Neural progenitor cell (in vitro differentiated cells): ENCODE measurements around the gene GRIK2. TPM values are rescaled to one million over a fixed set of nuclear protein-coding genes. Genes with fewer than 3 reads are reported as not detected.

ENCODE experiments used
- DNase-seq: peaks from one replicate; pipeline ENCODE4 v3.0.0-alpha.2; 2016; ENCODE audit warnings: low spot score
- H2AFZ ChIP-seq: fragments of 200-600 bp; sonication (generic); replicated peaks from 2 replicates; pipeline ENCODE4 v1.6.1; 2016; ENCODE audit warnings: antibody characterized with exemption
- H3F3A ChIP-seq: fragments of 200-600 bp; sonication (generic); 2 replicates; pipeline ENCODE4 v1.6.1; 2016; ENCODE audit warnings: antibody characterized with exemption, low read depth
- H3K27ac ChIP-seq: fragments of 200-600 bp; sonication (generic); 2 replicates; pipeline ENCODE4 v1.5.1; 2016; ENCODE audit warnings: mild to moderate bottlenecking
- H3K27me3 ChIP-seq: fragments of 200-600 bp; sonication (generic); 2 replicates; pipeline ENCODE4 v1.6.1; 2016; ENCODE audit warnings: mild to moderate bottlenecking, moderate library complexity
- H3K36me3 ChIP-seq: fragments of 200-600 bp; sonication (generic); 2 replicates; pipeline ENCODE4 v1.5.1; 2016
- H3K4me1 ChIP-seq: fragments of 200-600 bp; sonication (generic); 2 replicates; pipeline ENCODE4 v1.6.1; 2016; ENCODE audit warnings: mixed run types
- H3K4me2 ChIP-seq: fragments of 200-600 bp; sonication (generic); 2 replicates; pipeline ENCODE4 v1.6.1; 2016
- H3K4me3 ChIP-seq: fragments of 200-600 bp; sonication (generic); 2 replicates; pipeline ENCODE4 v1.5.1; 2016
- H3K79me2 ChIP-seq: fragments of 200-600 bp; sonication (generic); 2 replicates; pipeline ENCODE4 v1.6.1; 2016; ENCODE audit warnings: low read depth
- H3K9ac ChIP-seq: fragments of 200-600 bp; sonication (generic); 2 replicates; pipeline ENCODE4 v1.6.1; 2016
- H3K9me3 ChIP-seq: fragments of 200-600 bp; sonication (generic); 2 replicates; pipeline ENCODE4 v1.5.1; 2016; ENCODE audit warnings: low read depth
- H4K20me1 ChIP-seq: fragments of 200-600 bp; sonication (generic); 2 replicates; pipeline ENCODE4 v1.6.1; 2016; ENCODE audit warnings: low read depth
- H3K27ac Mint-ChIP-seq: 3 replicates; pipeline ENCODE4 v1.8.0; 2021; ENCODE audit warnings: mixed read lengths
- H3K27me3 Mint-ChIP-seq: 2 replicates; pipeline ENCODE4 v1.8.0; 2022; ENCODE audit warnings: low read depth, mild to moderate bottlenecking, inconsistent platforms, moderate library complexity, mixed read lengths; ENCODE audit not compliant: insufficient read depth
- H3K36me3 Mint-ChIP-seq: 3 replicates; pipeline ENCODE4 v1.8.0; 2021; ENCODE audit warnings: mixed read lengths
- H3K4me1 Mint-ChIP-seq: 3 replicates; pipeline ENCODE4 v1.8.0; 2021; ENCODE audit warnings: mixed read lengths
- H3K4me3 Mint-ChIP-seq: 3 replicates; pipeline ENCODE4 v1.8.0; 2021; ENCODE audit warnings: mild to moderate bottlenecking, moderate library complexity, mixed read lengths
- H3K9me3 Mint-ChIP-seq: 3 replicates; pipeline ENCODE4 v1.8.0; 2020; ENCODE audit warnings: mixed read lengths
- EZH2 ChIP-seq: fragments of 200-600 bp; sonication (generic); IDR thresholded peaks from 2 replicates; pipeline ENCODE4 v1.6.1; 2017; ENCODE audit warnings: antibody characterized with exemption, mild to moderate bottlenecking, moderate library complexity
- EZH2phosphoT487 ChIP-seq: fragments of 200-600 bp; sonication (generic); IDR thresholded peaks from 2 replicates; pipeline ENCODE4 v1.6.1; 2017; ENCODE audit warnings: antibody characterized with exemption
- total RNA-seq: library from RNA; depleted of rRNA; stranded (reverse); fragments of >200 nt; gene quantifications from 2 replicates; pipeline ENCODE4 v1.2.3, GENCODE V29; 2015; ENCODE audit warnings: low replicate concordance
- TF ChIP-seq, protein P1 (sequence below): fragments of 200-600 bp; sonication (generic); IDR thresholded peaks from 2 replicates; pipeline ENCODE4 v1.5.1; 2017; ENCODE audit warnings: antibody characterized with exemption, mild to moderate bottlenecking

The GRIK2 gene
- total RNA-seq, 1 donor from 2014 or later = 0.88 TPM

DNA sequence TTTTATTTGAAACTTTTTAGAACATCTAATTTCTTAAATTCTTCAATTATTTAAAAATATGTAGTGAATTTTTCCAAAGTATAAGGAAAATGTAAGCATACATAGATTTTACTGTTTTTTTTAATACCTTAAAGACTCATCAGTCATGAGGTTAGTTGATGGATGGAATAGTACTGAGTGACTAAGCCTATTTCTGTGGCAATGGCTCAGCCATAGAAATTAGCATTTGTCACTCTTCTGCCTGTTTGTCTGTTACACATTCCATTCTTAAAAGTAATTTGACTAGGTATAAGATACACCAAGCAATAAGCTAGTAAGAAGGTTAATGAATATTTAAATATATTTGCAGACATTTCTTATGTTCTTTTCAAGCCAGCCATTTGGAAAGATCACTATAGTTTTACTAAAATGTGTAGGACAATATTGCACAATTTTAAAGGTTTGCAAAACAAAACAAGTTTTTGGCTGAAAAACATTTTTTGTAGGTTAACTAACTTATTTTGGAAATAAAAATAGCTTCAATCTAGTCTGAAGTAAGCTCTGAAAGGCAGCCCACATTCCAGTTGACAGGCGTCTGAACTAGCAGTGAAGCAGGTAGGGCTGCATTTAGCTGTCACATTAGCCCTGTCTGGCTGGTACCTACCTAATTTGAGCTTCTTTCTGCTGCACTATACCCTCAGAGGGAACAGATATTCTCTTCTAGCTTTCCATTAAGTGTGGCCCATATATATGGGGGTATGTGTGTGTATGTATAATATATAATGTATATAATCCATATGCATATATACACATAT, 385.7 kb downstream of the GRIK2 start:
- no peak overlapping the region for H3K4me3 ChIP-seq
- no peak overlapping the region for H2AFZ ChIP-seq
- H3K27ac ChIP-seq = no peak overlapping the region
- DNase-seq = no peak
- no peak overlapping the region for H3K9ac ChIP-seq
- Mint-ChIP-seq H3K27me3 (no peaks in the 10 kb centered on the region), H3K9me3 (peaks cover 3% of the 10 kb centered on the region), H3K36me3 (no peaks in the 10 kb centered on the region), H3K4me1 (peaks cover 8% of the 10 kb centered on the region), H3K27ac (no peak overlapping the region), H3K4me3 (no peak overlapping the region)
- no peaks in the 10 kb centered on the region for H3K9me3 ChIP-seq
- H3F3A ChIP-seq = peaks cover 6% of the 10 kb centered on the region
- H3K27me3 ChIP-seq = no peaks in the 10 kb centered on the region
- H3K79me2 ChIP-seq = no peaks in the 10 kb centered on the region
- peaks cover 20% of the 10 kb centered on the region for H3K4me1 ChIP-seq
- no peaks in the 10 kb centered on the region for H4K20me1 ChIP-seq
- TF ChIP-seq, protein P1, sequence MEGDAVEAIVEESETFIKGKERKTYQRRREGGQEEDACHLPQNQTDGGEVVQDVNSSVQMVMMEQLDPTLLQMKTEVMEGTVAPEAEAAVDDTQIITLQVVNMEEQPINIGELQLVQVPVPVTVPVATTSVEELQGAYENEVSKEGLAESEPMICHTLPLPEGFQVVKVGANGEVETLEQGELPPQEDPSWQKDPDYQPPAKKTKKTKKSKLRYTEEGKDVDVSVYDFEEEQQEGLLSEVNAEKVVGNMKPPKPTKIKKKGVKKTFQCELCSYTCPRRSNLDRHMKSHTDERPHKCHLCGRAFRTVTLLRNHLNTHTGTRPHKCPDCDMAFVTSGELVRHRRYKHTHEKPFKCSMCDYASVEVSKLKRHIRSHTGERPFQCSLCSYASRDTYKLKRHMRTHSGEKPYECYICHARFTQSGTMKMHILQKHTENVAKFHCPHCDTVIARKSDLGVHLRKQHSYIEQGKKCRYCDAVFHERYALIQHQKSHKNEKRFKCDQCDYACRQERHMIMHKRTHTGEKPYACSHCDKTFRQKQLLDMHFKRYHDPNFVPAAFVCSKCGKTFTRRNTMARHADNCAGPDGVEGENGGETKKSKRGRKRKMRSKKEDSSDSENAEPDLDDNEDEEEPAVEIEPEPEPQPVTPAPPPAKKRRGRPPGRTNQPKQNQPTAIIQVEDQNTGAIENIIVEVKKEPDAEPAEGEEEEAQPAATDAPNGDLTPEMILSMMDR = no peak
- TF ChIP-seq EZH2 (no peak), EZH2phosphoT487 (no peak)
- H3K36me3 ChIP-seq = no peaks in the 10 kb centered on the region
- H3K4me2 ChIP-seq = no peak overlapping the region

DNA sequence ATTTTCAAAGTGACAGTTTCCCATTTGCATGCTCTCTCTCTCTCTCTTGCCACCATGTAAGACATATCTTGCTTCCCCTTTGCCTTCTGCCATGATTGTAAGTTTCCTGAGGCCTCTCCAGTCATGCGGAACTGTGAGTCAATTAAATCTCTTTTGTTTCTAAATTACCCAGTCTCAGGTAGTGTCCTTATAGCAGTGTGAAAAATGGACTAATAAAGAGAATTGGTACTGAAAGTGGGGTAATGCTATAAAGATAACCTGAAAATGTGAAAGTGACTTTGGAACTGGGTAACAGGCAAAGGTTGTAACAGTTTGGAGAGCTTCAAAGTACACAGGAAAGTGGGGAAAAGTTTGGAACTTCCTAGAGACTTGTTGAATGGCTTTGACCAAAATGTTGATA, 389.8 kb downstream of the GRIK2 start:
- H3K36me3 Mint-ChIP-seq = no peaks in the 10 kb centered on the region
- Histone ChIP-seq H3K4me2 (no peak overlapping the region), H3K4me3 (no peak overlapping the region), H3K9me3 (no peaks in the 10 kb centered on the region), H3K4me1 (no peaks in the 10 kb centered on the region), H3K27ac (no peak overlapping the region), H3K27me3 (no peaks in the 10 kb centered on the region), H3K36me3 (no peaks in the 10 kb centered on the region), H3F3A (no peaks in the 10 kb centered on the region), H3K9ac (no peak overlapping the region), H4K20me1 (no peaks in the 10 kb centered on the region), H2AFZ (no peak overlapping the region), H3K79me2 (no peaks in the 10 kb centered on the region)
- TF ChIP-seq, protein P1 = no peak
- TF ChIP-seq EZH2 (no peak), EZH2phosphoT487 (no peak)
- no peaks in the 10 kb centered on the region for H3K27me3 Mint-ChIP-seq
- peaks cover 8% of the 10 kb centered on the region for H3K9me3 Mint-ChIP-seq
- H3K4me3 Mint-ChIP-seq = no peak overlapping the region
- no peaks in the 10 kb centered on the region for H3K4me1 Mint-ChIP-seq
- no peak overlapping the region for H3K27ac Mint-ChIP-seq
- no peak for DNase-seq

DNA sequence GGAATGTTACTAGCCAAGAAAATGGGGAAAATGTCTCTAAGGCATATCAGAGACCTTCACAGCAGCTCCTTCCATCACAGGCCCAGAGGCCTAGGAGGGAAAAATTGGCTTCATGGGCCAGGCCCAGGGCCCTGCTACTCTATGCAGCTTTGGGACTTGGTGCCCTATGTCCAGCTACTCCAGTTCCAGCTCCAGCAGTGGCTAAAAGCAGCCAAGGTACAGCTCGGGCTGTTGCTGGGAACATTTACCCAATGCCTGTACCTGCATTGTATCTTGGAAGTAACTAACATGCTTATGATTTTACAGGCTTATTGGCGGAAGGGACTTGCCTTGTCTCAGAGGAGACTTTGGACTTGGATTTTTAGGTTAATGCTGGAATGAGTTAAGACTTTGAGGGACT, 390.6 kb downstream of the GRIK2 start:
- Mint-ChIP-seq H3K27ac (no peak overlapping the region), H3K4me3 (no peak overlapping the region), H3K27me3 (no peaks in the 10 kb centered on the region), H3K4me1 (no peaks in the 10 kb centered on the region), H3K9me3 (peaks cover 8% of the 10 kb centered on the region), H3K36me3 (no peaks in the 10 kb centered on the region)
- H2AFZ ChIP-seq = no peak overlapping the region
- no peak for DNase-seq
- H3K9me3 ChIP-seq = no peaks in the 10 kb centered on the region
- no peaks in the 10 kb centered on the region for H3K4me1 ChIP-seq
- no peaks in the 10 kb centered on the region for H3F3A ChIP-seq
- no peak overlapping the region for H3K9ac ChIP-seq
- no peaks in the 10 kb centered on the region for H3K27me3 ChIP-seq
- H3K4me3 ChIP-seq = no peak overlapping the region
- TF ChIP-seq EZH2phosphoT487 = no peak
- TF ChIP-seq EZH2 = no peak
- H3K36me3 ChIP-seq = no peaks in the 10 kb centered on the region
- no peak overlapping the region for H3K4me2 ChIP-seq
- no peak overlapping the region for H3K27ac ChIP-seq
- no peaks in the 10 kb centered on the region for H3K79me2 ChIP-seq
- H4K20me1 ChIP-seq = no peaks in the 10 kb centered on the region

DNA sequence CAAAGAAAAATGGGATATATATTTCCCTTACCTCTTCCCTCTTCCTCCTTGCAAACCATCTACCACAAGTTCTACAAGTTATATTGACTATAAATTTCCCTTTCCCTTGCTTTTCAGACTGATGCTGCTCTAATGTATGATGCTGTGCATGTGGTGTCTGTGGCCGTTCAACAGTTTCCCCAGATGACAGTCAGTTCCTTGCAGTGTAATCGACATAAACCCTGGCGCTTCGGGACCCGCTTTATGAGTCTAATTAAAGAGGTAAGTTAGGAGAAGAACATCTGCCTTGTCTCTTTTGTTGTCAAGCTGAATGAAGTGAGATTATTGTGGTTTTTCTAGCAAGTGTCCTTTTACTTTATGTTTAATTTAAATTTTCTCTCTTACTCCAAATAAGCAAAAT, 406.0 kb downstream of the GRIK2 start:
- DNase-seq = no peak
- no peak overlapping the region for H3K4me3 Mint-ChIP-seq
- H3K27me3 ChIP-seq = no peaks in the 10 kb centered on the region
- no peak overlapping the region for H2AFZ ChIP-seq
- H3K4me3 ChIP-seq = no peak overlapping the region
- peaks cover 1% of the 10 kb centered on the region for H3K9me3 Mint-ChIP-seq
- H3K27me3 Mint-ChIP-seq = no peaks in the 10 kb centered on the region
- H3K4me1 Mint-ChIP-seq = no peaks in the 10 kb centered on the region
- H3K36me3 ChIP-seq = no peaks in the 10 kb centered on the region
- H4K20me1 ChIP-seq = no peaks in the 10 kb centered on the region
- H3F3A ChIP-seq = no peaks in the 10 kb centered on the region
- H3K9me3 ChIP-seq = no peaks in the 10 kb centered on the region
- no peak overlapping the region for H3K27ac Mint-ChIP-seq
- TF ChIP-seq EZH2 (no peak), EZH2phosphoT487 (no peak)
- TF ChIP-seq, protein P1 = no peak
- H3K27ac ChIP-seq = no peak overlapping the region
- H3K4me2 ChIP-seq = no peak overlapping the region
- H3K36me3 Mint-ChIP-seq = no peaks in the 10 kb centered on the region
- H3K79me2 ChIP-seq = no peaks in the 10 kb centered on the region
- H3K4me1 ChIP-seq = no peaks in the 10 kb centered on the region
- no peak overlapping the region for H3K9ac ChIP-seq
